ENCODE measurements around the gene TMEM30A.
A peak's percentile ranks its signal among the peaks of the same experiment; 100 is the strongest.

TMEM30A gene

GRCh38 chr6:75211920-75212590, 72.5 kb downstream of the TMEM30A start:
- peak in 1 of 2 experiments; percentile 17 for DNase-seq

GRCh38 chr6:75210885-75211739, 73.5 kb downstream of the TMEM30A start:
- peak; percentile 37 to 73 for DNase-seq

GRCh38 chr6:75209184-75209723, 75.3 kb downstream of the TMEM30A start:
- no peak for DNase-seq

- DNase-seq = peak; percentile 49 to 85
Observed at GRCh38 chr6:75208298-75209183, 76.1 kb downstream of the TMEM30A start.

GRCh38 chr6:75206576-75207342, 77.8 kb downstream of the TMEM30A start:
- no peak for DNase-seq

- peak in 1 of 2 experiments; percentile 61 for DNase-seq
Observed at GRCh38 chr6:75205776-75206575, 78.6 kb downstream of the TMEM30A start, which contains the start of gene COL12A1. Gene COL12A1, minus strand, starts transcription at chr6:75206053. Its CDS starts 3,261 bp downstream, at chr6:75202792.

GRCh38 chr6:75204959-75205775, 79.4 kb downstream of the TMEM30A start:
- peak in 1 of 2 experiments; percentile 27 for DNase-seq

- DNase-seq = peak; percentile 15 to 87
Observed at GRCh38 chr6:75204217-75204958, 80.2 kb downstream of the TMEM30A start.

- DNase-seq = no peak
Observed at GRCh38 chr6:75203721-75204120, 80.9 kb downstream of the TMEM30A start.

Data from NCI-H526 (cell line).